Measurements from ENCODE around the gene PTGFRN. TPM values are rescaled to one million over a fixed set of nuclear protein-coding genes. Genes with fewer than 3 reads are reported as not detected.

PTGFRN gene
- total and polyA plus RNA-seq, 9 of the 15 experiments (the other 6 are each of a cell fraction or from before 2014, with no cell fraction given), result 17.3 to 33.1 (median 25.7) TPM

GRCh38 chr1:116983112-116983511, 73.4 kb downstream of the PTGFRN start:
- ATAC-seq, result no peak
- TF ChIP-seq SMARCA5 (IDR thresholded peaks at IDR 0.05), result no peak
- TF ChIP-seq NCOA1 (IDR thresholded peaks at IDR 0.05; ENCODE audit: low read depth), result no peak
- Histone ChIP-seq H3K27me3 (ENCODE audit: control insufficient read depth in 2 of 2, insufficient read depth in 2 of 2, low read length in 2 of 2) (no peaks in the 10 kb centered on the region), H3K4me2 (ENCODE audit: insufficient read depth, low read length) (no peak overlapping the region), H3K27ac (ENCODE audit: extremely low read depth, low read depth, low read length) (no peak overlapping the region), H2AFZ (ENCODE audit: low read depth, low read length) (no peak overlapping the region), H4K20me1 (replicated peaks; ENCODE audit: control insufficient read depth, insufficient read depth, low read length) (no peaks in the 10 kb centered on the region), H3K4me3 (no peak overlapping the region), H3K9me3 (replicated peaks; ENCODE audit: control insufficient read depth, insufficient read depth, low read depth, low read length) (no peaks in the 10 kb centered on the region), H3K36me3 (ENCODE audit: control insufficient read depth, insufficient read depth, low read length) (peaks cover 18% of the 10 kb centered on the region; the same call in 1 of the 3 replicates), H3K4me1 (replicated peaks in 1 of 2; ENCODE audit: control insufficient read depth in 2 of 2, insufficient read depth in 2 of 2, low read length in 2 of 2) (peaks cover 7 to 13% of the 10 kb centered on the region in 2 experiments), H3K79me2 (ENCODE audit: control insufficient read depth, insufficient read depth, low read length) (no peaks in the 10 kb centered on the region), H3K9me1 (ENCODE audit: control insufficient read depth, insufficient read depth, low read length) (no peaks in the 10 kb centered on the region), H3K9ac (ENCODE audit: insufficient read depth in 1 of 2, low read depth in 2 of 2, low read length in 2 of 2) (no peak overlapping the region)
- no peak for FAIRE-seq
- ChIA-PET POLR2A (interaction anchor here (0.6 to 1.3 kb wide), 3 partner anchors 9 to 85 kb away, joined by 3 to 5 read pairs (median 3); no protein-coding TSS in a partner anchor), CTCF (ENCODE audit: low intra/inter-chr PET ratio) (no interaction called here)
- WGBS (ENCODE audit: insufficient coverage, low coverage, missing lambda C conversion rate), result 71% methylated on average over 5 of the region's 5 CpGs
- intact Hi-C loops (cut with micrococcal nuclease) (no loop called here), in situ Hi-C loops (cut with MboI) (no loop called here)
- no peak for DNase-seq (ENCODE audit: extremely low read depth in 1 of 4, low spot score in 3 of 4)
- BruUV-seq (replicated peaks), result no TSS peak

- ChIA-PET POLR2A (interaction anchor here (0.6 to 1.3 kb wide), 4 partner anchors 8 to 85 kb away, joined by 3 to 5 read pairs (median 3); no protein-coding TSS in a partner anchor), CTCF (ENCODE audit: low intra/inter-chr PET ratio) (no interaction called here)
- intact Hi-C loops (cut with micrococcal nuclease) (no loop called here), in situ Hi-C loops (cut with MboI) (no loop called here)
- 57% methylated on average over 4 of the region's 4 CpGs for WGBS (ENCODE audit: insufficient coverage, low coverage, missing lambda C conversion rate)
- BruUV-seq (replicated peaks), result no TSS peak
- Histone ChIP-seq H3K27ac (ENCODE audit: extremely low read depth, low read depth, low read length) (no peak overlapping the region), H3K4me3 (no peak overlapping the region), H3K79me2 (ENCODE audit: control insufficient read depth, insufficient read depth, low read length) (no peaks in the 10 kb centered on the region), H3K4me1 (replicated peaks in 1 of 2; ENCODE audit: control insufficient read depth in 2 of 2, insufficient read depth in 2 of 2, low read length in 2 of 2) (peaks cover 7 to 13% of the 10 kb centered on the region in 2 experiments), H3K9me3 (replicated peaks; ENCODE audit: control insufficient read depth, insufficient read depth, low read depth, low read length) (no peaks in the 10 kb centered on the region), H3K36me3 (ENCODE audit: control insufficient read depth, insufficient read depth, low read length) (peaks cover 19% of the 10 kb centered on the region; the same call in 1 of the 3 replicates), H4K20me1 (replicated peaks; ENCODE audit: control insufficient read depth, insufficient read depth, low read length) (no peaks in the 10 kb centered on the region), H2AFZ (ENCODE audit: low read depth, low read length) (no peak overlapping the region), H3K9ac (ENCODE audit: insufficient read depth in 1 of 2, low read depth in 2 of 2, low read length in 2 of 2) (no peak overlapping the region), H3K27me3 (ENCODE audit: control insufficient read depth in 2 of 2, insufficient read depth in 2 of 2, low read length in 2 of 2) (no peaks in the 10 kb centered on the region), H3K9me1 (ENCODE audit: control insufficient read depth, insufficient read depth, low read length) (no peaks in the 10 kb centered on the region), H3K4me2 (ENCODE audit: insufficient read depth, low read length) (no peak overlapping the region)
- FAIRE-seq, result no peak
- DNase-seq (ENCODE audit: extremely low read depth in 1 of 4, low spot score in 3 of 4), result no peak
- no peak for ATAC-seq
- TF ChIP-seq RBM39 (optimal IDR thresholded peaks at IDR 0.05; ENCODE audit: low read depth, low read length), result no peak
- no peak for TF ChIP-seq PRMT5 (CRISPR knock-in tag; IDR thresholded peaks at IDR 0.05)
- no peak for TF ChIP-seq SRSF7 (optimal IDR thresholded peaks at IDR 0.05; ENCODE audit: low read depth, low read length)
- no peak for TF ChIP-seq ZC3H8 (IDR thresholded peaks at IDR 0.05)
- no peak for TF ChIP-seq ARID3B (CRISPR knock-in tag; IDR thresholded peaks at IDR 0.05; ENCODE audit: borderline replicate concordance)
- TF ChIP-seq EZH2 (IDR thresholded peaks at IDR 0.05; ENCODE audit: borderline replicate concordance, low read depth, low read length), result no peak
- TF ChIP-seq ZNF280A (IDR thresholded peaks at IDR 0.05; ENCODE audit: low read depth, partially characterized antibody), result no peak
- TF ChIP-seq E2F6 (IDR thresholded peaks at IDR 0.05; ENCODE audit: borderline replicate concordance in 1 of 2, extremely low read depth in 1 of 2, insufficient read depth in 1 of 2, insufficient read length in 1 of 2, low read depth in 1 of 2, low read length in 1 of 2, poor library complexity in 1 of 2, severe bottlenecking in 1 of 2), result no peak
Measured at GRCh38 chr1:116983678-116984077, 74.0 kb downstream of the PTGFRN start.
